Breast epithelium (tissue), 4 donors: ENCODE results near the gene FGF2. TPM values are rescaled to one million over a fixed set of nuclear protein-coding genes. Genes with fewer than 3 reads are reported as not detected.
"Not testable (repeated sequence)": the region's sequence is repeated elsewhere in the genome, so short reads cannot be mapped to it uniquely, and the experiment has no call there.

Experiments used
- DNase-seq, 2 donors: peaks; one replicate each; pipeline ENCODE4 v3.0.0-alpha.2; 2019; ENCODE audit warnings: low spot score in 2 of 2
- H3K27ac ChIP-seq, 2 donors: fragments of 200-600 bp; sonication (generic) in 1 of 2; one replicate each; pipeline ENCODE4 v1.5.1; 2016 to 2019; ENCODE audit warnings: mild to moderate bottlenecking in 1 of 2
- H3K27me3 ChIP-seq, 2 donors: fragments of 200-600 bp; sonication (generic) in 1 of 2; one replicate each; pipeline versions ENCODE4 v1.5.1 to v1.6.0; 2017 to 2019; ENCODE audit warnings: control low read depth in 1 of 2, mild to moderate bottlenecking in 1 of 2
- H3K36me3 ChIP-seq: fragments of 200-600 bp; one replicate; pipeline ENCODE4 v1.5.1; 2019
- H3K4me1 ChIP-seq, 2 donors: fragments of 200-600 bp; sonication (generic); one replicate each; pipeline ENCODE4 v1.5.1; 2016 to 2019; ENCODE audit warnings: control low read depth in 1 of 2
- H3K4me3 ChIP-seq, 3 donors: fragments of 200-600 bp; sonication (generic); 1 replicate in 2 of 3; 2 replicates in 1 of 3; pipeline ENCODE4 v1.5.1; 2016 to 2019; ENCODE audit warnings: mild to moderate bottlenecking in 3 of 3, moderate library complexity in 2 of 3
- H3K9me3 ChIP-seq, 2 donors: fragments of 200-600 bp; sonication (generic) in 1 of 2; one replicate each; pipeline ENCODE4 v1.5.1; 2016 to 2019; ENCODE audit warnings: control low read depth in 1 of 2
- POLR2A ChIP-seq: fragments of 450-650 bp; IDR thresholded peaks from one replicate; pipeline ENCODE4 v1.6.1; 2016; ENCODE audit warnings: antibody characterized with exemption, mild to moderate bottlenecking, moderate library complexity
- POLR2AphosphoS5 ChIP-seq, 3 donors: sonication (generic); formaldehyde crosslinking; IDR thresholded peaks; one replicate each; pipeline ENCODE4 v1.6.1; 2017; ENCODE audit warnings: antibody characterized with exemption in 3 of 3
- intact Hi-C: fragments of 100-400 bp; cut with DNase I; formaldehyde crosslinking; loops from one replicate; pipeline ENCODE4 v1.15.1; 2023; ENCODE audit warnings: low total_unique reads
- total RNA-seq, 3 donors: library from RNA; depleted of rRNA; stranded (reverse); fragments of >200 nt; gene quantifications; one replicate each; pipeline ENCODE4 v1.1.0, GENCODE V29; 2016
- TF ChIP-seq, protein P1 (sequence below), 3 donors: fragments of 450-650 bp; IDR thresholded peaks; one replicate each; pipeline ENCODE4 v1.5.1; 2016 to 2017; ENCODE audit warnings: antibody characterized with exemption in 3 of 3, mild to moderate bottlenecking in 3 of 3, moderate library complexity in 3 of 3

Gene FGF2
- total RNA-seq, 3 donors from 2014 or later: 21.6 to 53.6 (median 33.0) TPM

GRCh38 chr4:122863639-122864038, 37.0 kb downstream of the FGF2 start:
- no peaks in the 10 kb centered on the region for H3K36me3 ChIP-seq
- intact Hi-C loops: no loop called here
- no peaks in the 10 kb centered on the region for H3K4me1 ChIP-seq
- no peak for DNase-seq
- peak overlapping the region in 1 of 2 donors; percentile 12 for H3K27ac ChIP-seq
- no peak overlapping the region for H3K4me3 ChIP-seq
- H3K9me3 ChIP-seq: no peaks in the 10 kb centered on the region
- no peaks in the 10 kb centered on the region for H3K27me3 ChIP-seq
- TF ChIP-seq, protein P1, sequence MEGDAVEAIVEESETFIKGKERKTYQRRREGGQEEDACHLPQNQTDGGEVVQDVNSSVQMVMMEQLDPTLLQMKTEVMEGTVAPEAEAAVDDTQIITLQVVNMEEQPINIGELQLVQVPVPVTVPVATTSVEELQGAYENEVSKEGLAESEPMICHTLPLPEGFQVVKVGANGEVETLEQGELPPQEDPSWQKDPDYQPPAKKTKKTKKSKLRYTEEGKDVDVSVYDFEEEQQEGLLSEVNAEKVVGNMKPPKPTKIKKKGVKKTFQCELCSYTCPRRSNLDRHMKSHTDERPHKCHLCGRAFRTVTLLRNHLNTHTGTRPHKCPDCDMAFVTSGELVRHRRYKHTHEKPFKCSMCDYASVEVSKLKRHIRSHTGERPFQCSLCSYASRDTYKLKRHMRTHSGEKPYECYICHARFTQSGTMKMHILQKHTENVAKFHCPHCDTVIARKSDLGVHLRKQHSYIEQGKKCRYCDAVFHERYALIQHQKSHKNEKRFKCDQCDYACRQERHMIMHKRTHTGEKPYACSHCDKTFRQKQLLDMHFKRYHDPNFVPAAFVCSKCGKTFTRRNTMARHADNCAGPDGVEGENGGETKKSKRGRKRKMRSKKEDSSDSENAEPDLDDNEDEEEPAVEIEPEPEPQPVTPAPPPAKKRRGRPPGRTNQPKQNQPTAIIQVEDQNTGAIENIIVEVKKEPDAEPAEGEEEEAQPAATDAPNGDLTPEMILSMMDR (IDR thresholded peaks at IDR 0.05): no peak
- TF ChIP-seq POLR2A (no peak), POLR2AphosphoS5 (IDR thresholded peaks at IDR 0.05) (no peak)

DNA sequence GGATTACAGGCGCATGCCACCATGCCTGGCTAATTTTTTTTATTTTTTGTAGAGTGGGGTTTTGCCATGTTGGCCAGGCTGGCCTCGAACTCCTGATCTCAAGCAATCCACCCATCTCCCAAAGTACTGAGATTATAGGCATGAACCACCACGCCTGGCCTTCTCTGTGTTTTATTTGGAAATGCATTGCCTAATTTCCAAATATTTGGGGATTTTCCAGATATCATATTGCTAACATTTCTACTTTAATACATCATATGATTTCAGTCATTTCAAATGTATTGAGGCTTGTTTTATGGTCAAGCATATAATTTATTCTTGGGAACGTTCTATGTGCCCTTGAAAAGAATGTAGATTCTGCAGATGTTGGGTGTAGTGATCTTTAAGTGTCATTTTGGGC, 38.8 kb downstream of the FGF2 start:
- no peaks in the 10 kb centered on the region for H3K4me1 ChIP-seq
- H3K4me3 ChIP-seq: no peak overlapping the region
- no peaks in the 10 kb centered on the region for H3K27me3 ChIP-seq
- no peak for DNase-seq
- no peak overlapping the region for H3K27ac ChIP-seq
- intact Hi-C loops: no loop called here
- H3K9me3 ChIP-seq: no peaks in the 10 kb centered on the region
- TF ChIP-seq POLR2A (no peak), POLR2AphosphoS5 (IDR thresholded peaks at IDR 0.05) (no peak)
- TF ChIP-seq, protein P1 (IDR thresholded peaks at IDR 0.05): no peak
- H3K36me3 ChIP-seq: no peaks in the 10 kb centered on the region

DNA sequence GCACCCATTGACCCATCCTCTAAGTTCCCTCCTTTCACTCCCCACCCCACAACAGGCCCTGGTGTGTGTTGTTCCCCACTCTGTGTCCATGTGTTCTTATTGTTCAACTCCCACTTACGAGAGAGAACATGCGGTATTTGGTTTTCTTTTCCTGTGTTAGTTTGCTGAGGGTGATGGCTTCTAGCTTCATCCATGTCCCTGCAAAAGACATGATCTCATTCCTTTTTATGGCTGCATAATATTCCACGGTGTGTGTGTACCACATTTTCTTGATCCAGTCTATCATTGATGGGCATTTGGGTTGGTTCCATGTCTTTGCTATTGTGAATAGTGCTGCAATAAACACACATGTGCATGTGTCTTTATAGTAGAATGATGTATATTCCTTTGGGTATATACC, 41.6 kb downstream of the FGF2 start:
- H3K27me3 ChIP-seq, H3K36me3 ChIP-seq, H3K9me3 ChIP-seq, intact Hi-C loops, H3K27ac ChIP-seq, H3K4me1 ChIP-seq, H3K4me3 ChIP-seq, DNase-seq: not testable (repeated sequence)

GRCh38 chr4:122873146-122873545, 46.5 kb downstream of the FGF2 start:
- Histone ChIP-seq H3K4me3 (no peak overlapping the region), H3K36me3 (no peaks in the 10 kb centered on the region), H3K27me3 (no peaks in the 10 kb centered on the region), H3K9me3 (no peaks in the 10 kb centered on the region), H3K4me1 (no peaks in the 10 kb centered on the region), H3K27ac (no peak overlapping the region)
- TF ChIP-seq POLR2AphosphoS5 (IDR thresholded peaks at IDR 0.05) (no peak), POLR2A (no peak)
- TF ChIP-seq, protein P1 (IDR thresholded peaks at IDR 0.05): no peak
- no peak for DNase-seq
- intact Hi-C loops: no loop called here

DNA sequence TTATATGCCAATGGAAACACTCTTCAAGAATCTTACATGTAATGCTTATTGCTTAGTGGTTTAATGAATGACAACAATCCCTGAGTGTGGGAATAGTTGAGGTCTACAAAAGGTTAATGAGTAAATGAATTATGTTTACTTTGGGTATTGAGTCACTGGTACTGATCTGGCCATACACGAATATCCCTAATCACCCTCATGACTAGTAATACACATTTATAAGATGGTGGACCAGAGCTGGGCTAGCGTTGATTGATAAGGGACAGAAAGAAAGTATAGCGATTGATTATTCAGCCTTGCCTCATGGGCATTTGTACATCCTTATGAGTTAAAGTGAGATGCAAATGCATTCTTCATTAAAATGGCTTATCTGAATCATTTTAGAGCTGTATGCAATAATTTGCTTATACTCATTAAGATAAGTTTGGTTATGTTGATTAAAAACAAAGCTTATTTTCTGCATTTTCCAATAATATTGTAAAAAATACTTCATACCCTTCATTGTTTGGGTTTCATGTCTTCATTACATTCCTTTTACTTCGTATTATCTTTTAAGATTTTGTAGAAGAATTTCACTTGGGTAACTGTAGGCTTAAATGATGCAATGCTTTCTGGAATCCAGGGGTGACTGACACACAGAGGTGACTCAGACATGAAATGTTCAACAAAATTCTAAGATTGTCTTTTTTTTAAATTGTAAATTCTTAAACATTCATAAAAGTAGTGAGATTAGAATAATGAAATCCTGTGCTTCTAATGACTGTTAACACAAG, 47.4 kb downstream of the FGF2 start:
- H3K9me3 ChIP-seq: no peaks in the 10 kb centered on the region
- H3K36me3 ChIP-seq: no peaks in the 10 kb centered on the region
- no peak overlapping the region for H3K4me3 ChIP-seq
- no peak overlapping the region for H3K27ac ChIP-seq
- intact Hi-C loops: no loop called here
- DNase-seq: no peak
- no peak for TF ChIP-seq POLR2A
- TF ChIP-seq POLR2AphosphoS5 (IDR thresholded peaks at IDR 0.05): no peak
- TF ChIP-seq, protein P1 (IDR thresholded peaks at IDR 0.05): no peak
- H3K4me1 ChIP-seq: no peaks in the 10 kb centered on the region
- no peaks in the 10 kb centered on the region for H3K27me3 ChIP-seq
